Peyer's patch (tissue), 4 donors: ENCODE results near the gene GNGT2.

Source experiments
- POLR2A ChIP-seq, 2 donors: fragments of 450-650 bp; IDR thresholded peaks; one replicate each; pipeline ENCODE4 v1.5.1; 2017; ENCODE audit warnings: antibody characterized with exemption in 2 of 2, mild to moderate bottlenecking in 2 of 2, moderate library complexity in 2 of 2
- TF ChIP-seq, protein P1 (sequence below), 6 experiments: fragments of 450-650 bp in 4 of 6; fragments of 200-600 bp in 2 of 6; sonication (generic) in 1 of 6; IDR thresholded peaks; one replicate each; pipeline ENCODE4 v1.5.1; 2017 to 2019; ENCODE audit warnings: antibody characterized with exemption in 6 of 6, mild to moderate bottlenecking in 3 of 6, moderate library complexity in 1 of 6

DNA sequence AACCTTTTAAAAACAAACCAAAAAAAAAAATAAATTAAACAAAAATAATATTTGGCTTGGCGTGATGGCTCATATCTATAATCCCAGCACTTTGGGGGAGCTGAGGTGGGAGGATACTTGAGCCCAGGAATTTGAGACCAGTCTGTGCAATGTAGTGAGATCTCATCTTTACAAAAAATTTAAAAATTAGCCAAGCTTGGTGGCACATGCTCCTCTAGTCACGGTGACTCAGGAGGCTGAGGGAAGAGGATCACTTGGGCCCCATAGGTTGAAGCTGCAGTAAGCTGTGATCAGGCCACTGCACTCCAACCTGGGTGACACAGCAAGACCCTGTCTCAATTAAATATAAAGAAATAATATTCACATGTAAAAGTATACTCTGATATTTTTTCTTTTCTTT lies 12.2 kb downstream of the GNGT2 start:
- TF ChIP-seq, protein P1, sequence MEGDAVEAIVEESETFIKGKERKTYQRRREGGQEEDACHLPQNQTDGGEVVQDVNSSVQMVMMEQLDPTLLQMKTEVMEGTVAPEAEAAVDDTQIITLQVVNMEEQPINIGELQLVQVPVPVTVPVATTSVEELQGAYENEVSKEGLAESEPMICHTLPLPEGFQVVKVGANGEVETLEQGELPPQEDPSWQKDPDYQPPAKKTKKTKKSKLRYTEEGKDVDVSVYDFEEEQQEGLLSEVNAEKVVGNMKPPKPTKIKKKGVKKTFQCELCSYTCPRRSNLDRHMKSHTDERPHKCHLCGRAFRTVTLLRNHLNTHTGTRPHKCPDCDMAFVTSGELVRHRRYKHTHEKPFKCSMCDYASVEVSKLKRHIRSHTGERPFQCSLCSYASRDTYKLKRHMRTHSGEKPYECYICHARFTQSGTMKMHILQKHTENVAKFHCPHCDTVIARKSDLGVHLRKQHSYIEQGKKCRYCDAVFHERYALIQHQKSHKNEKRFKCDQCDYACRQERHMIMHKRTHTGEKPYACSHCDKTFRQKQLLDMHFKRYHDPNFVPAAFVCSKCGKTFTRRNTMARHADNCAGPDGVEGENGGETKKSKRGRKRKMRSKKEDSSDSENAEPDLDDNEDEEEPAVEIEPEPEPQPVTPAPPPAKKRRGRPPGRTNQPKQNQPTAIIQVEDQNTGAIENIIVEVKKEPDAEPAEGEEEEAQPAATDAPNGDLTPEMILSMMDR (IDR thresholded peaks at IDR 0.05): no peak
- no peak for TF ChIP-seq POLR2A (IDR thresholded peaks at IDR 0.05)
